HG03060 (cell line): ENCODE measurements around the gene MUC6.

ENCODE experiments used
- ATAC-seq: cut with Tn5 transposase; IDR thresholded peaks from one replicate; pipeline ENCODE4 v1.9.1; 2021; ENCODE audit warnings: low read depth, moderate number of reproducible peaks; ENCODE audit not compliant: unreplicated experiment

MUC6 gene

DNA sequence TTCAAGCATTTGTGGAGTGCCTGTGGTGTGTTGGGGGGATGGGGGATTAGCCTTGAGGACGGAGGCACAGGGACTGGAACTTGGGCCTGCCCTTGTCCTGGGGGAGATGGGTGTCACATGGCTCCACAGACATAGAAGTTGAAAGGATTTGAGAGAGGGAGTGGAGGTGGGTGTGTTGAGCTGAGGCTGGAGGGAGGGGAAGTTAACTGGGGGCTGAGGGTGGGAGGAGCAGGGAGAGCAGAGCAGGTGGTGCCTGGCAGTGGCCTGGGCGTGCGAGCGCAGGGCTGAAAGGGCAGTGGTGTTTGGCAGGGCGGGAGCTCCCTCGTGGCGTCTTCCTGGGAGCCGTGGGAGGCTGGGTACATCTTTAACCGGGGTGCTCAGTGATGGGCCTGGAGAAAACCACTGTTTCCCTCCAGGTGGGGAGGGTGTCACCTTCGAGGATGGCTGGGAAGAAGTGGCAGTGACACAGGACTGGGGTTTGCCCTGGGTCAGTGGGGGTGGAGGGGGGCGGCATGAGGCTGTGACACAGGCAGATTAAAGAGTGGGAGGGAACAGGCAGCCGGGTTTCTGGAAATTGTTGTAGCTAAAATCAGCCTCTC is 65.3 kb downstream of the MUC6 start:
- no peak for ATAC-seq

DNA sequence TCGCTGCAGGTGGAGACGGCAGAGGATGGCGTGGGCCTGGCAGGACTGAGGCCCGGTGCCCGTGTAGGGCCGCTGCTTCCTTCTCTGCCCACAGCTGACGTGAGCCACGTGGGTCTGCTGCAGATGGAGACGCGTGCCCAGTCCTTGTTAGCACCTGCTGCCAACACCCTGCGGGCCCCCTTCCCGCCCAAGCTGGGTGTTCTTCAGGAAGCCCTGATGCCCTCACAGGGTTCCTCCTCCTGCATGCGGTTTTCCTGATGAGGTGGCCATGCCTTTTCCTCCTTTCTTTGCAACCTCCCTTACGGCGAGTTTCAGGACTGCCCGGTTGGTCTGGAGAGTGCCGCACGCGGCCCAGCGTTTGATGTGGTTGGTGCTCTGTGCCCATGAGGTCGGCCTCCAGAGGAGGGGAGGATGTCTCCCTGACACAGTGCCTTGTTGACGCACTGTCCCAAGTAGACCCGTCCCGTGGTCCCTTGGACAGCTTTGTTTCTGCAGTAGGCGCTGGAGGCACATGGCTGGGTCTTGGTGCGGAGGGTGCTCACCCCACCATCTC is 66.1 kb downstream of the MUC6 start:
- no peak for ATAC-seq

DNA sequence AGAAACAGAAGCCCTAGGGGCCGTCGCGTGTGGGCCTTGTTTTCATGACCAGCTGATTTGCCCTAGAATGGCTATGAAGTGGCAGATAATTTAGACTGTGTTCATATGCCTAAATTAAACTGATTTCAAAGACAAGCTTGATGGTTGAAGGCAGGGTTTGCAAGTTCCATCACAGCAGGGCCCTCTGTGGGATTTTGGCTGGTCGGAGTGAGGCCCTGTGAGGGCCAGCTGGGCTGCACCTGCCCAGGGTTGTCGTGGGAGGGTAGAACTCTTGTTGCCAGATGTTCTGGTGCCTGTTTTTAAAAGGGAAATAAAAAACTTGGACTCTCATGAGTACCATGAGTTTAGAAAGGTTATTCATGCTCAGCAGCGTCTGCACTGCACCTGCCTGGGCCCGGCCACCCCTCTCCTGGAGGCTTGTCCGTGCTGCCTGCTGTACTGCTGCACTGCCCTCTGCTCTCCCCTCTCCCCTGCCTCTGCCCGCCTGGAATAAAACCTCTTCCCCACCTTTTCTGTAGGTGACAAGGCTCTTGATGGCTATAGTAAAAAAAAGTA is 66.8 kb downstream of the MUC6 start:
- ATAC-seq, result no peak

DNA sequence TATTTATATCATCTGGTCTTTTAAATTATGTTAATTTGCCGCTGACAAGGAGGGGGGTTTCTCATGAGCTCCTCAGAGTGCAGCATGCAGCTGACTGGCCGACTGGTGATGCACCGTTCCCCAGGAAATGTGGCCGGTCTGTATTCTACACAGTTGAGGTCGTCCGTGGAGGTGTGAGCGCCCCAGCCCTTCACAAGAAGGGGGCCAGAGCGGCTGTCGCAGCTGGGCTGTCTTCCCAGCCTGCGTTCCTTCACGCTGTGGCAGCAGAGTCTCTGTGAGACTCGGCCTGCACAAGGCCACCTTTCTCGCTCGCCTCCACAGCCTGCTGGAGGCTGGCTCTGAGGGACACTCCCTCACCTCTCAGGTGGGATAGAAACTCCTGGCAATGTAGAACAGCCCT is 67.7 kb downstream of the MUC6 start:
- no peak for ATAC-seq

DNA sequence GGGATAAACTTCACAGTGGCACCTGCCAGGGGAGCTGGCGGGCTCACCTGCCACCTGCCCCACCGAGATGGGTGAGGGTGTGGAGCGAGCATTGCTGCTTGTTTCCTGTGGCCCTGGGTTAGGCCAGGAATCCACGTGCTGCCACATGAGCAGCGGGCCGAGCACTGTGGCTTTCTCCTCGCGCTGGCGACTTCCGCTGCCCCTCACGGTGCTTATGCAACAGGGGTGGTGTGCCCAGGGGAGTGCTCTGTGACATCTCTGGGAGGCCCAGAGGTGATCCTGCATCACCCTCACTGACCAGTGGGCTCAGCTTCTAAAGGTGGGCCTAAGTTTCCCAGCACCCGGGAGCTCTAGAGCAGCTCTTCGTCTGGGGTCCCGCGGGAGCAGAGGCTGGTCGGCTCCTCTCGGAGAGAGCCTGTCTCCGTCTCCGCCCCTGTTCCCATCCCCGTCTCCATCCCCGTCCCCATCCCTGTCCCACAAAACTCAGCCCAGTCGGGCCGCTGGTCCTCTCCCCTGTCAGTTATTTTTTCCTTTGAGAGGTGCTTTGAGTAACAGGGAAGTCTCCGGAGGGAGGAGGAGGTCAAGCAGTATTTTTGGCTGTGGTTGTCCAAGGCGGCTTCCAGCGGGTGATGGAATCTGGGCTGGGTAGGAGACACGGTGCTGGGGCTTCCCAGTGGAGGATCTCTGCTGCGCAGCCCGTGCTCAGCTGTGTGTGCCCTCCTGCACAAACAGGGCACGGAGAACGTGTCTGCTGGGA is 68.3 kb downstream of the MUC6 start:
- no peak for ATAC-seq

DNA sequence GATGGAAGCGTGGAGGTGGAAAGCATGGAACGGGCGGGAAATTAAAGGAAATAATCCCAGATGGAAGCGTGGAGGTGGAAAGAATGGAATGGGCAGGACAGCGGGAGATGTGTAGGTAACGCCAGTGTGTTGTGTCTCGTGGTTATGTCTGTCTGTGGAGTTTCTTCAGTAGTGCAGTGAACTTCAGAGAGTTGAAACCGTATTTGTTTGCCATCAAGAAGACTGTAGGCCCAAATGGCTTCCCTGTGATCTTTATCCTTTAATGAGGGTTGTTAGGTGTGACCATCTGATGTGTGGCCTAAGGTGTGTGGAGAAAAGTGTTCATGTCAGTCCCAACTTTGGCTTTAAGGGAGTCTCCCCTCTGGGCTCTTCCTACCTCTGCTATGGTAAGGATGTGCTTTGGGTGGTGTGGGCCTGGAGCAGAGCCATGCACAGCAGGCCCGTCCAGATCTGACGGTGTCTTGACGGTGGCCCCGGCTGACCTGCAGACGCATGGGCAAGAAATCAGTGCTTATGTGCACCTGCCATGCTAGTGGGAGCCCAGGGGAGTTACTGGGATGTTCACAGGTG is 71.2 kb downstream of the MUC6 start:
- no peak for ATAC-seq

DNA sequence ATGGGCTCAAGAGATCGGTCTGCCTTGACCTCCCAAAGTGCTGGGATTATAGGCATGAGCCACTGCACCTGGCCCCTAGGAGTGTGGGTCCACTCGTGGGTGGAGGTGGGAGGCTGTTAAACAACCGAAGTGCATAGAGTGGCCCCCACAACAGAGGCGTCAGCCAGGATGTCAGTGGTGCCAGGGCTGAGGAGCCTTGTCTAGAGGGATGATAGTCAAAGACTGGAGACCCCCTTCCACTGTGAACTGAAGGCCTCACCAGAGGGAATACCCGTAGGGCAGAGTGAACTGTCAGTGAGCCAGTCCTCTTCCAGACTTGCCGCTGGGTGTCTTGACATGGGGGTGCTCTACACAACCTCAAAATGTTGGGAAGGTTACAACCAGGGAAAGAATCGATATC is 72.7 kb downstream of the MUC6 start:
- no peak for ATAC-seq
